Thoracic aorta (tissue), 2 donors: ENCODE measurements around the gene LBHD2. TPM values are rescaled to one million over a fixed set of nuclear protein-coding genes. Genes with fewer than 3 reads are reported as not detected.

ENCODE experiments used
- ATAC-seq: fragments of 150-250 bp; one replicate; pipeline ENCODE4 v1.8.0; 2017; ENCODE audit warnings: low read depth; ENCODE audit not compliant: insufficient number of reproducible peaks, low FRiP score
- DNase-seq: peaks from one replicate; pipeline ENCODE4 v3.0.0-alpha.2; 2020; ENCODE audit warnings: low spot score
- H3K27ac ChIP-seq, 2 donors: fragments of 200-600 bp; sonication (generic); 1 replicate in 1 of 2; 2 replicates in 1 of 2; pipeline ENCODE4 v1.5.1; 2016; ENCODE audit warnings: mild to moderate bottlenecking in 2 of 2, moderate library complexity in 2 of 2
- H3K27me3 ChIP-seq: fragments of 200-600 bp; sonication (generic); replicated peaks from 2 replicates; pipeline ENCODE4 v1.6.0; 2016; ENCODE audit warnings: mild to moderate bottlenecking; ENCODE audit not compliant: insufficient read depth
- H3K36me3 ChIP-seq: fragments of 200-600 bp; sonication (generic); one replicate; pipeline ENCODE4 v1.5.1; 2016
- H3K4me1 ChIP-seq, 2 donors: fragments of 200-600 bp; sonication (generic); 1 replicate in 1 of 2; 2 replicates in 1 of 2; pipeline versions ENCODE4 v1.5.1 to v1.6.0; 2016; ENCODE audit warnings: low read depth in 2 of 2, mild to moderate bottlenecking in 1 of 2; ENCODE audit not compliant: control insufficient read depth in 1 of 2
- H3K4me3 ChIP-seq: fragments of 200-600 bp; sonication (generic); 2 replicates; pipeline ENCODE4 v1.5.1; 2016; ENCODE audit warnings: mild to moderate bottlenecking
- H3K9me3 ChIP-seq: fragments of 200-600 bp; sonication (generic); 2 replicates; pipeline ENCODE4 v1.5.1; 2016
- total RNA-seq, 2 donors: library from RNA; depleted of rRNA; stranded (reverse); fragments of >200 nt; gene quantifications; one replicate each; pipeline versions ENCODE4 v1.1.0 to v1.2.3, GENCODE V29; 2016
- TF ChIP-seq, protein P1 (sequence below): fragments of 200-600 bp; sonication (generic); IDR thresholded peaks from one replicate; pipeline ENCODE4 v1.5.1; 2019; ENCODE audit warnings: antibody characterized with exemption

Gene LBHD2
- total RNA-seq, 2 donors from 2014 or later: not detected

DNA sequence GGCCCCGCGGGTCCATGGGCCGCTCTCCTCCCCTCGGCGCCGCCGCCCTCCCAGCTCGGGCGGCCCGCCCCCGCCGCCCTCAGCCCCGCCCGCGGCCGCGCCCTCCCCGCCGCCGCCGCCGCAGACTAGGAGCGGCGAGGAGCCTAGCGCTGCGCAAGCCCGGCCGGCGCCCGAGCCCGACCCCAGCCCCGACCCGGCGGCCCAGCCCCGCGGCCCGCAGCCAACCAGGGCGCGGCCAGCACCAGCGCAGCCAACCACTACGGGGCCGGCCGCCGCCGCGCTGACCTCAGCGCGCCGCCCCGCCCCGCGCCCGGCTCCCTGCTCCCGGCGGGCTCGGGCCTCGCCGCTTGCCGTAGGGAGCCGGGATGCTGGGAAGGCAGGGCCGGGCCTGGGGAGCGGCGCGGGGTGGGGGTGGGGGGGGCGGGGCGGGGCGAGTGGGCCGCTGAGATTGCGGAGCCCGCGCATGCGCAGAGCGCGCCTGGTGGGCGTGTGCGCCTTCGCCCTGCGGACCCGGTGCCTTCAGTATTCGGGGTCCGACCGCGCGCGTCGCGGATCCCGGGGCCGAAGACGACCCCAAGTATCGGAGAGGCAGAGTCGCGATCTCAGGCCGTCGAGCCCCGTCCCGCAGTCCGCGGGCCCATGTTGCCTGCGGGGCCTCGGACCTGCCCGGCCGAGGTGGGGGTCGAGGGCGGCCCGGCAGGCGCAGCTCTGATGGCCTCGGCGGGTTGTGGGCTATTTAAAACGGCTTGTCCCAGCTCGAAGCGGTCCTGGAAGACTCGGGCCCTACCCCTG is 26.4 kb upstream of the LBHD2 start, which contains the start of gene CDC42BPB:
Gene CDC42BPB, minus strand, starts transcription at position 178 of the 792 bp plus-strand sequence. CDS start 376 bp downstream, outside the sequence.
- TF ChIP-seq, protein P1, sequence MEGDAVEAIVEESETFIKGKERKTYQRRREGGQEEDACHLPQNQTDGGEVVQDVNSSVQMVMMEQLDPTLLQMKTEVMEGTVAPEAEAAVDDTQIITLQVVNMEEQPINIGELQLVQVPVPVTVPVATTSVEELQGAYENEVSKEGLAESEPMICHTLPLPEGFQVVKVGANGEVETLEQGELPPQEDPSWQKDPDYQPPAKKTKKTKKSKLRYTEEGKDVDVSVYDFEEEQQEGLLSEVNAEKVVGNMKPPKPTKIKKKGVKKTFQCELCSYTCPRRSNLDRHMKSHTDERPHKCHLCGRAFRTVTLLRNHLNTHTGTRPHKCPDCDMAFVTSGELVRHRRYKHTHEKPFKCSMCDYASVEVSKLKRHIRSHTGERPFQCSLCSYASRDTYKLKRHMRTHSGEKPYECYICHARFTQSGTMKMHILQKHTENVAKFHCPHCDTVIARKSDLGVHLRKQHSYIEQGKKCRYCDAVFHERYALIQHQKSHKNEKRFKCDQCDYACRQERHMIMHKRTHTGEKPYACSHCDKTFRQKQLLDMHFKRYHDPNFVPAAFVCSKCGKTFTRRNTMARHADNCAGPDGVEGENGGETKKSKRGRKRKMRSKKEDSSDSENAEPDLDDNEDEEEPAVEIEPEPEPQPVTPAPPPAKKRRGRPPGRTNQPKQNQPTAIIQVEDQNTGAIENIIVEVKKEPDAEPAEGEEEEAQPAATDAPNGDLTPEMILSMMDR: no peak
- no peaks in the 10 kb centered on the region for H3K9me3 ChIP-seq
- peak; percentile 80 for ATAC-seq
- no peaks in the 10 kb centered on the region for H3K27me3 ChIP-seq
- H3K36me3 ChIP-seq: no peaks in the 10 kb centered on the region
- H3K4me1 ChIP-seq: peaks cover 20 to 46% of the 10 kb centered on the region in 2 donors
- DNase-seq: peak; percentile 38
- peak within 1 kb of the TSS; percentile 79 to 83 for H3K27ac ChIP-seq
- peak within 1 kb of the TSS; percentile 91 for H3K4me3 ChIP-seq

DNA sequence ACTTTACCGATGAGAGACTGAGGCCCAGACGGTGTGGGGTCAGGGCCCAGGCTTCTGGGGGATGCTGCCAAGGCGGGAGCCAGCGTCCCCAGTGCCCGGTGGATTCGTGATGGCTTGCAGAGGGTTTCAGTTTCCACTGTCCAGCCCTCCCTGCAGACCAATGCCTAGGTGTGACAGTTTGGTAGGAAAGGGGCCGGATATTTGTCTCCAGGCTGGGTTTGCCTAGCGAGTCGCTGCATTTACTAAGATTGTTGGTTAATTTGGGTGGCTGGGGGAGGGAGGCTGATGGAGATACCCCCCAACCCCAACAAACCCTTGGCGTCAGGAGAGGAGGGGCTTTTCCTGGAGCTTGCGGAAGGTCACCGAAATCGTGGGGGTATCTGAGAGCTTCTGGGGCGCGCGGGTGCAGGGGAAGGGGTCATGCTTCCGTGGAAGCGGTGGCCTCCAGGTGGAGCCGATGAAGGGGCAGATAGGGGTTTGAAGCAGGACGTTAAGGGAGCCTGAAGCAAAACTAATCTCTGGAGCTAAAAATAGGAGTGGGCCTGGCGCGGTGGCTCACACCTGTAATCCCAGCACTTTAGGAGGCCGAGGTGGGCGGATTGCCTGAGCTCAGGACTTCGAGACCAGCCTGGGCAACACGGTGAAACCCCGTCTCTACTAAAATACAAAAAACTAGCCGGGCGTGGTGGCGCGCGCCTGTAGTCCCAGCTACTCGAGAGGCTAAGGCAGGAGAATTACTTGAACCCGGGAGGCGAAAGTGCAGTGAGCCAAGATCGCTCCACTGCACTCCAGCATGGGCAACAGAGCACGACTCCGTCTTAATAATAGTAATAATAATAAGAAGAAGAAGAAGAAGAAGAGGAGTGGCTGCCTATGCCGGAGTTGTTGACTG is 25.6 kb upstream of the LBHD2 start:
- peak overlapping the region in 1 of 2 donors; percentile 51 for H3K27ac ChIP-seq
- peak overlapping the region; percentile 79 for H3K4me3 ChIP-seq
- no peak for ATAC-seq
- TF ChIP-seq, protein P1: no peak
- peaks cover 18 to 41% of the 10 kb centered on the region in 2 donors for H3K4me1 ChIP-seq
- H3K9me3 ChIP-seq: no peaks in the 10 kb centered on the region
- H3K36me3 ChIP-seq: no peaks in the 10 kb centered on the region
- no peaks in the 10 kb centered on the region for H3K27me3 ChIP-seq
- no peak for DNase-seq

DNA sequence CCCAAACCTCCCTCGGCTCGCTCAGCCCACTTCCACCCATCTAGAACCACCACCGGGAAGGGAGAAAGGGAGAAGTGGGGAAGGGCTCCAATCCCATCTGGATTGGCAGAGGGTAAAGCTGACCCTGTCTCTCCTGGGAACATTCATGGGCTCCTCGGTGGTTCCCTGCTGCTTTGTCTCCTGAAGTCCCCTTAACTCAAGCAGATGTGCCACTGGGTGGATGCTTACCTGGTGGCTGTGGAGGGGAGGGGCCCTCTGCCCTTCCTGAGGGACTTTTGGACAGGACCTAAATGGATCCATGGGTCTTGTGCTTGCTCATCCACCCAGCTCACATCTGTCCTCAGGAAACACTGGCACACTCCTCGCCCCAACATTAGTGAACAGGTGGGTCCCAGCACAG is 24.5 kb upstream of the LBHD2 start:
- no peaks in the 10 kb centered on the region for H3K9me3 ChIP-seq
- ATAC-seq: no peak
- no peak for DNase-seq
- H3K4me3 ChIP-seq: no peak overlapping the region
- H3K36me3 ChIP-seq: no peaks in the 10 kb centered on the region
- peaks cover 18 to 36% of the 10 kb centered on the region in 2 donors for H3K4me1 ChIP-seq
- H3K27me3 ChIP-seq: no peaks in the 10 kb centered on the region
- TF ChIP-seq, protein P1: no peak
- H3K27ac ChIP-seq: no peak overlapping the region

- ATAC-seq (no peak), DNase-seq (no peak)
- Histone ChIP-seq H3K36me3 (no peaks in the 10 kb centered on the region), H3K27ac (no peak overlapping the region), H3K9me3 (no peaks in the 10 kb centered on the region), H3K4me3 (no peak overlapping the region), H3K4me1 (peaks cover 9 to 18% of the 10 kb centered on the region in 2 donors), H3K27me3 (no peaks in the 10 kb centered on the region)
- TF ChIP-seq, protein P1: no peak
These were observed 22.5 kb upstream of the LBHD2 start for GRCh38 chr14:103061482-103061976.

- no peak for ATAC-seq
These were observed 19.6 kb upstream of the LBHD2 start for GRCh38 chr14:103064436-103064835.

More at GRCh38 chr14:103064436-103064835, 19.6 kb upstream of the LBHD2 start:
- Histone ChIP-seq H3K27ac (no peak overlapping the region), H3K4me3 (no peak overlapping the region), H3K27me3 (no peaks in the 10 kb centered on the region), H3K36me3 (no peaks in the 10 kb centered on the region), H3K4me1 (peaks cover 0 to 2% of the 10 kb centered on the region in 2 donors), H3K9me3 (no peaks in the 10 kb centered on the region)
- DNase-seq: no peak
- TF ChIP-seq, protein P1: no peak
